Endothelial cell of hepatic sinusoid (primary cell): Measurements from ENCODE around the gene PAQR6.

Experiments
- in situ Hi-C: cut with HindIII; loops from 2 replicates; pipeline ENCODE4 v1.10.0; 2017; ENCODE audit warnings: low sequenced_read_pairs

Gene PAQR6

DNA sequence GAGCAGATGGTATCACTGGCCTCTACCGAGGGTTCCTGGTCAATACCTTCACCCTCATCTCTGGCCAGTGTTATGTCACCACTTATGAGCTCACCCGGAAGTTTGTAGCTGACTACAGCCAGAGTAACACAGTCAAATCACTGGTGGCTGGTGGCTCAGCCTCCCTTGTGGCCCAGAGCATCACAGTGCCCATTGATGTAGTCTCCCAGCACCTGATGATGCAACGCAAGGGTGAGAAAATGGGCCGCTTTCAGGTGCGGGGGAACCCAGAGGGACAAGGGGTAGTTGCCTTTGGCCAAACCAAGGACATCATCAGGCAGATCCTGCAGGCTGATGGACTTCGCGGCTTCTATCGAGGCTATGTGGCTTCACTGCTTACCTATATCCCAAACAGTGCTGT, 47.8 kb downstream of the PAQR6 start:
- in situ Hi-C loops = no loop called here

DNA sequence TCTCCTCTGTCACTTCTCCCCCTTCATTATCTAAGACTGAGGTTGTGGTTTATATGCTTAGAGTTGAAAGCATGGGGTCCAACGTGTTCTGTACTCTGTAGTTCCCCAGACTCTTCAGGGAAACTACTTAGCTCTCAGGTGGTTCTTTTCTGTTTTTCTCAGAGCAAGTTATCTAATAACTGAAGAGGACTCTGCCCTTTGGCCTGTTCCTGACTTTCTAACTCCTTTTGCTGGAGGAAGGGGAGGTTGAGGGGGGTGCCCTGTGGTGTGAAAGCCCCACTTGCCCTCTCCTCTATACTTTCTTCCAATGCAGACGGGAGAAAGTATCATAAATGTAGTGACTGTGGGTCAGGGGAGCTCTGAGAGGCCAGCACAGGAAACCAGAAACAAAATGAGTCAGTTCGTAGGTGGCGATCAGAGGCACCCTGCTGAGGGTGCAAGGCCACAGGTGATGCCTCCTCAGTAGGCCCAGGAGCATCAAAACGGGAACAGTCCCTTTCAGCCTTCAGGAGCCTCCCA, 49.0 kb downstream of the PAQR6 start:
- in situ Hi-C loops = loop anchor here (5.0 kb wide), 1 partner anchor 62 kb away; no protein-coding TSS in a partner anchor

DNA sequence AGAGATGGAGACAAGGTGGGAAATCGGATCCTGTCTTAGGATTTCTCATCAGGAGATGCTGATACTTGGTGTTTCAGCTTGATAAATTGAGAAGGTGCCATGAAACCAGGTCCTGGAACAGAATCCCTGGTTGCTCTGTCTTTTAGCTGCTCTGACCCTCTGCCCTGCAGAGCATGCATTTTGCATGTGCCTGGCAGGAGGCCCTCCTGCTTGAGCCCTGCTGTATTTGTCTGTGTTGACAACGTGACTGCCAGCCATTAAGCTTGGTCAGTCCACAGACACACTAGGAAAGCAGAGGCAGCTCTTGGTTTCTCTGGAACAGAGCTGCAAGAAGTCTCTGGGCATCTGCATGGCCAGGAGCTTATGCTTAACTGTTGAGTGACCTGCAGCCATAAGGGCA, 51.4 kb downstream of the PAQR6 start:
- in situ Hi-C loops = loop anchor here (5.0 kb wide), 1 partner anchor 59 kb away; no protein-coding TSS in a partner anchor

DNA sequence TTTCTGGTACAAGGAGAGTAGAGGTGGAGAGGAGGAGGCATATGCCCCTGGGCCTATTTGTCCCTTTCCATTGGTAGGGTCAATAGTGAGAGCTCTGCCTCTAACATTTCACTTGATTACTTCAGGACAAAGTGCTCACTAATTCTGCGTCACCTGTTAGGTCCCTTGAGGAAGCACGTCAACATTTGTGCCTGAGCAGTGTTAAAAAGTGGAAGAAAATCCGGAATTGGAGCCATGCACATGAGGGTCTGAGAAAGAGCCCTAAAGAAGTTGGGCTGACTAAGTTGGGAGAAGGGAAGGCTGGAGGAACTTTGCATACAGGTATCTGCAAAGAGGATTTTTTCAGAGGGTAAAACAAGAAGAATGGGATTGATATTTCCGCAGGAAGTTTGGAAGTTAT, 52.0 kb downstream of the PAQR6 start:
- in situ Hi-C loops = loop anchor here (5.0 kb wide), 1 partner anchor 59 kb away; no protein-coding TSS in a partner anchor

DNA sequence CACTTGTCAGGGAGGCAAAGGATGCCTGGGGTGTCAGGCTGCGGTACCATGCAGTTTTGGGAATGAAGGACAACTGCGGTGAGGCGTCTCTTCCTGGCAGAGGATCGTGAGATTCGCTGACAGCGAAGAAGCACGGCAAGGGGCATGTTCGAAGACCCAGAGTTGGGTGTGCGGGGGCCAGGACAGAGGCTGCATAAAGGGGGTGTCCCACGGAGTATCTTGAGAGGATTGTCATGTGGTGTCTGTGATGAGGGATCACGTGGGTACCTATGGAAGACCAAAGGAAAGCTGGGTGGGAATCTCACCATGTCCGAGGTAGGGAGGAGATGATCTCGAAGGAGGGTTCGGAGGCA, 53.6 kb downstream of the PAQR6 start:
- in situ Hi-C loops = no loop called here

DNA sequence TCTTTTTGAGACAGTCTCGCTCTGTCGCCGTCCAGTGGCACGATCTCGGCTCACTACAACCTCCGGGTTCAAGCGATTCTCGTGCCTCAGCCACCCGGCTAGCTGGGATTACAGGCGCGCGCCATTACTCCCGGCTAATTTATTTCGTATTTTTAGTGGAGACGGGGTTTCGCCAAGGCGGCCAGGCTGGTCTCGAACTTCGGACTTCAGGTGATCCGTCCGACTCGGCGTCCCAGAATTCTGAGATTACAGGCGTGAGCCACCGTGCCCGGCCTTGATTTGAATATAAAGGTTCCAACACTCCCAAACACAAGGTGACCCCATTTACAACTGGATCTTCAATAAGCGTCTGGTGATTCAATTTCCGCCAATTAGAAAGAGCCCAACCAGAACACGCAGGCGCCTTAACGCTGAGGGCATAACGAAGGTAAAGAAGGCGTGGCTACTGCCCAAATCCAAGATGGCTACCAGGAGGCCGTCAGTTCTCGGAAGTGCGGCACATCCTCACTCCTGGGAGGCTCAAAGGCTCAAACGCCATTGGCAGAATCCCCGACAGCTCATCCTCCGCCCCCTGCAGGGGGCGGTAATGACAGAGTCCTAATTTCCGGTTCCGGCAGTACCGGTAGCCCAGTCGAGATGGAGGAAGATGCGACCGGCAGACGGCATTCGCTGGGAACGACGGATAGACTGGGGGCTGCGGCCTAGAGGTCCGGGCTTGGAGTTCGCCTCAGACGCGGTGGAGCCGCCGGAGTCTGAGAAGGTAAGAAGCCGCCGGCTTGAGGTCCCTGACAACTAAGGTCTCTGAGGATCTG, 54.2 kb downstream of the PAQR6 start, which contains the start of gene SLC25A44:
Gene SLC25A44 (plus strand): TSS at position 617 of the 812 bp plus-strand sequence. CDS start 5,744 bp downstream, outside the sequence.
- in situ Hi-C loops = no loop called here
